ENCODE measurements around the gene TRAF6. TPM values are rescaled to one million over a fixed set of nuclear protein-coding genes. Genes with fewer than 3 reads are reported as not detected.

Gene TRAF6
- total and polyA plus RNA-seq, 2 of the 13 experiments (the other 11 are each of a cell fraction or from before 2014, with no cell fraction given): 3.3 to 5.9 TPM

GRCh38 chr11:36447947-36448346, 62.1 kb downstream of the TRAF6 start:
- Histone ChIP-seq H3K36me3 (replicated peaks in 1 of 2; ENCODE audit: control insufficient read depth in 1 of 2, insufficient read depth in 2 of 2, low read length in 2 of 2) (no peaks in the 10 kb centered on the region), H3K79me2 (ENCODE audit: insufficient read depth, low read length) (no peaks in the 10 kb centered on the region), H3K27ac (ENCODE audit: extremely low read length, insufficient read depth, low read length) (no peak overlapping the region), H2AFZ (ENCODE audit: low read length) (no peak overlapping the region), H3K9ac (ENCODE audit: insufficient read depth, low read depth, low read length) (no peak overlapping the region), H3K27me3 (ENCODE audit: control insufficient read depth in 1 of 2, insufficient read depth in 2 of 2, low read length in 2 of 2) (no peaks in the 10 kb centered on the region; a peak in 1 of 5 replicates), H3K4me3 (replicated peaks in 1 of 3; ENCODE audit: insufficient read depth in 1 of 3, low read depth in 2 of 3, low read length in 3 of 3) (no peak overlapping the region), H3K4me2 (ENCODE audit: low read depth, low read length) (no peak overlapping the region), H4K20me1 (ENCODE audit: insufficient read depth, low read length) (no peaks in the 10 kb centered on the region), H3K4me1 (ENCODE audit: insufficient read depth, low read length) (peaks cover 10% of the 10 kb centered on the region), H3K9me3 (ENCODE audit: low read length) (no peaks in the 10 kb centered on the region)
- ATAC-seq (no peak), DNase-seq (ENCODE audit: low spot score) (no peak), FAIRE-seq (no peak)
- CTCF ChIA-PET (ENCODE audit: low intra/inter-chr PET ratio, low total read pairs): no interaction called here
- 44% methylated on average over 6 of the region's 8 CpGs for WGBS (ENCODE audit: low lambda C conversion rate)
- POLR2A ChIA-PET: no interaction called here
- intact Hi-C loops (cut with micrococcal nuclease; ENCODE audit: unreplicated experiment): no loop called here
- TF ChIP-seq ZSCAN29 (CRISPR knock-in tag; conservative IDR thresholded peaks at IDR 0.05): no peak
- no peak for TF ChIP-seq RFX5 (IDR thresholded peaks at IDR 0.05; ENCODE audit: low read depth, low read length)
- in situ Hi-C loops (cut with HindIII; ENCODE audit: extremely low pct_ligation_motif_present, low pct_unique_long_range_greater_than_20kb): no loop called here
- BruUV-seq (replicated peaks): no TSS peak

DNA sequence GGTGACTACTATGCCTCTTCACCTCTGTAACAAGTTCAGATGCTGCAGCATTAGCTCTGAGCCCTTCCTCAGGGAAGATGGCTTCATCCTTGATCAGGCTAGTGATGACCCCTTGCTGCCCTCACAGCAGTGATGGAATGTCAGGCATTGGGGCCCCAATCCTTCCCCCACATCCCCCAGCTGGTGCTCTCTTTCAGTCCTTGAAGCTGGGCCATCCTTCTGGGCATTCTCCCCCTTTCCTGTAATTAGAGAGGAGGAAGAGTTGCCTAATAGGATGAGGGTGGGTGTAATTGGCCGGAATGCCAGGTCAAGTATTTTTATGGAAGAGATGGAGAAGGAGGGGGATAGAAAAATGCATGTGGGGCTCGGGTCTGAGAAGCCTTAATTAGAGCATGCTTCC, 62.6 kb downstream of the TRAF6 start:
- ChIA-PET POLR2A (no interaction called here), CTCF (ENCODE audit: low intra/inter-chr PET ratio, low total read pairs) (no interaction called here)
- ATAC-seq (no peak), DNase-seq (ENCODE audit: low spot score) (no peak), FAIRE-seq (no peak)
- no peaks in the 10 kb centered on the region for H3K9me3 ChIP-seq (ENCODE audit: low read length)
- H3K27ac ChIP-seq (ENCODE audit: extremely low read length, insufficient read depth, low read length): no peak overlapping the region
- H3K36me3 ChIP-seq (replicated peaks in 1 of 2; ENCODE audit: control insufficient read depth in 1 of 2, insufficient read depth in 2 of 2, low read length in 2 of 2): no peaks in the 10 kb centered on the region
- 3% methylated on average over 2 of the region's 2 CpGs for WGBS (ENCODE audit: low lambda C conversion rate)
- H3K79me2 ChIP-seq (ENCODE audit: insufficient read depth, low read length): no peaks in the 10 kb centered on the region
- no peak overlapping the region for H3K4me2 ChIP-seq (ENCODE audit: low read depth, low read length)
- in situ Hi-C loops (cut with HindIII; ENCODE audit: extremely low pct_ligation_motif_present, low pct_unique_long_range_greater_than_20kb) (no loop called here), intact Hi-C loops (cut with micrococcal nuclease; ENCODE audit: unreplicated experiment) (no loop called here)
- no peaks in the 10 kb centered on the region; a peak in 1 of 5 replicates for H3K27me3 ChIP-seq (ENCODE audit: control insufficient read depth in 1 of 2, insufficient read depth in 2 of 2, low read length in 2 of 2)
- H3K4me3 ChIP-seq (replicated peaks in 1 of 3; ENCODE audit: insufficient read depth in 1 of 3, low read depth in 2 of 3, low read length in 3 of 3): no peak overlapping the region
- no peak overlapping the region for H2AFZ ChIP-seq (ENCODE audit: low read length)
- no peak overlapping the region for H3K9ac ChIP-seq (ENCODE audit: insufficient read depth, low read depth, low read length)
- H4K20me1 ChIP-seq (ENCODE audit: insufficient read depth, low read length): no peaks in the 10 kb centered on the region
- peaks cover 6% of the 10 kb centered on the region for H3K4me1 ChIP-seq (ENCODE audit: insufficient read depth, low read length)
- BruUV-seq (replicated peaks): no TSS peak
- TF ChIP-seq RBM39 (IDR thresholded peaks at IDR 0.05; ENCODE audit: low read depth, low read length, poor library complexity, severe bottlenecking): no peak
- TF ChIP-seq TOE1 (CRISPR knock-in tag; IDR thresholded peaks at IDR 0.05): no peak
- no peak for TF ChIP-seq NR3C1 (CRISPR knock-in tag; IDR thresholded peaks at IDR 0.05)
- TF ChIP-seq BORCS8-MEF2B (CRISPR knock-in tag; IDR thresholded peaks at IDR 0.05): no peak
- TF ChIP-seq RORA (CRISPR knock-in tag; IDR thresholded peaks at IDR 0.05): no peak
- no peak for TF ChIP-seq SPEN (CRISPR knock-in tag; IDR thresholded peaks at IDR 0.05; ENCODE audit: low read depth)
- TF ChIP-seq, protein P1, sequence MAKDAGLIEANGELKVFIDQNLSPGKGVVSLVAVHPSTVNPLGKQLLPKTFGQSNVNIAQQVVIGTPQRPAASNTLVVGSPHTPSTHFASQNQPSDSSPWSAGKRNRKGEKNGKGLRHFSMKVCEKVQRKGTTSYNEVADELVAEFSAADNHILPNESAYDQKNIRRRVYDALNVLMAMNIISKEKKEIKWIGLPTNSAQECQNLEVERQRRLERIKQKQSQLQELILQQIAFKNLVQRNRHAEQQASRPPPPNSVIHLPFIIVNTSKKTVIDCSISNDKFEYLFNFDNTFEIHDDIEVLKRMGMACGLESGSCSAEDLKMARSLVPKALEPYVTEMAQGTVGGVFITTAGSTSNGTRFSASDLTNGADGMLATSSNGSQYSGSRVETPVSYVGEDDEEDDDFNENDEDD (CRISPR knock-in tag; IDR thresholded peaks at IDR 0.05; ENCODE audit: borderline replicate concordance): no peak
- no peak for TF ChIP-seq ARID3A (IDR thresholded peaks at IDR 0.05; ENCODE audit: low read depth, low read length)
- no peak for TF ChIP-seq ZBTB2 (CRISPR knock-in tag; IDR thresholded peaks at IDR 0.05; ENCODE audit: low read depth)
- TF ChIP-seq KLF11 (CRISPR knock-in tag; IDR thresholded peaks at IDR 0.05): no peak
- no peak for TF ChIP-seq ZSCAN31 (CRISPR knock-in tag; IDR thresholded peaks at IDR 0.05; ENCODE audit: low read depth)
- TF ChIP-seq ZFP91 (CRISPR knock-in tag; IDR thresholded peaks at IDR 0.05; ENCODE audit: borderline replicate concordance): no peak

Data from HepG2 (cell line).